D341Med (cell line): Measurements from ENCODE around the gene ELL.
A peak's percentile ranks its signal among the peaks of the same experiment; 100 is the strongest.

Source experiments
- DNase-seq: peaks from one replicate; pipeline ENCODE4 v3.0.0; 2012; ENCODE audit warnings: low spot score

Gene ELL

GRCh38 chr19:18433735-18434398 lies 88.0 kb downstream of the ELL start:
- no peak for DNase-seq

- DNase-seq: no peak
Measured at GRCh38 chr19:18433015-18433691, 88.7 kb downstream of the ELL start.

- DNase-seq: no peak
Measured at GRCh38 chr19:18432275-18433014, 89.4 kb downstream of the ELL start.

- DNase-seq: no peak
Measured at GRCh38 chr19:18431351-18432197, 90.3 kb downstream of the ELL start.

- no peak for DNase-seq
Measured at GRCh38 chr19:18430417-18431144, 91.3 kb downstream of the ELL start.

- DNase-seq: no peak
Measured at GRCh38 chr19:18429717-18430416, 92.0 kb downstream of the ELL start.

- DNase-seq: peak; percentile 93
Measured at GRCh38 chr19:18428787-18429674, 92.8 kb downstream of the ELL start.

- DNase-seq: peak; percentile 78
Measured at GRCh38 chr19:18428173-18428786, 93.6 kb downstream of the ELL start.

- no peak for DNase-seq
Measured at GRCh38 chr19:18427743-18428113, 94.1 kb downstream of the ELL start.

GRCh38 chr19:18427080-18427742 lies 94.7 kb downstream of the ELL start:
- no peak for DNase-seq

- no peak for DNase-seq
Measured at GRCh38 chr19:18426416-18426767, 95.5 kb downstream of the ELL start.

- no peak for DNase-seq
Measured at GRCh38 chr19:18425515-18426415, 96.1 kb downstream of the ELL start.

GRCh38 chr19:18424890-18425514 lies 96.9 kb downstream of the ELL start:
- DNase-seq: no peak

GRCh38 chr19:18424122-18424889 lies 97.6 kb downstream of the ELL start:
- DNase-seq: no peak

GRCh38 chr19:18423258-18424020 lies 98.4 kb downstream of the ELL start:
- DNase-seq: no peak
